GM12892 (cell line): ENCODE measurements around the gene FAM98C.

ENCODE experiments used
- DNase-seq: peaks from one replicate; pipeline ENCODE4 v3.0.0; 2011; ENCODE audit not compliant: insufficient read length
- FAIRE-seq: peaks from 2 replicates; lab custom pipeline; 2011; peaks lifted over from hg19 to GRCh38; lab: Jason Lieb, UNC
- POLR2A ChIP-seq: IDR thresholded peaks from 2 replicates; pipeline ENCODE4 v1.6.1; 2011; ENCODE audit warnings: low read depth, low read length, control low read depth
- POLR2AphosphoS5 ChIP-seq: IDR thresholded peaks from 2 replicates; pipeline ENCODE4 v1.6.1; 2011; ENCODE audit warnings: low read depth, low read length, control low read depth
- TAF1 ChIP-seq: IDR thresholded peaks from 2 replicates; pipeline ENCODE4 v1.6.1; 2011; ENCODE audit warnings: low read depth, mild to moderate bottlenecking, control low read depth, low read length, borderline replicate concordance

The FAM98C gene

GRCh38 chr19:38437295-38437694, 34.4 kb downstream of the FAM98C start:
- FAIRE-seq (no peak), DNase-seq (no peak)
- no peak for TF ChIP-seq TAF1
- no peak for TF ChIP-seq POLR2A
- no peak for TF ChIP-seq POLR2AphosphoS5

- no peak for FAIRE-seq
- no peak for TF ChIP-seq TAF1
- TF ChIP-seq POLR2AphosphoS5, result no peak
- no peak for TF ChIP-seq POLR2A
- DNase-seq, result no peak
Observed at GRCh38 chr19:38437917-38438316, 35.0 kb downstream of the FAM98C start.

- TF ChIP-seq POLR2AphosphoS5, result no peak
- TF ChIP-seq POLR2A, result no peak
- no peak for TF ChIP-seq TAF1
- FAIRE-seq (no peak), DNase-seq (no peak)
Observed at GRCh38 chr19:38440592-38440991, 37.7 kb downstream of the FAM98C start.

- TF ChIP-seq POLR2AphosphoS5, result no peak
- TF ChIP-seq TAF1, result no peak
- TF ChIP-seq POLR2A, result no peak
- DNase-seq (no peak), FAIRE-seq (no peak)
Observed at GRCh38 chr19:38441657-38442348, 38.9 kb downstream of the FAM98C start.

GRCh38 chr19:38442736-38443135, 39.8 kb downstream of the FAM98C start:
- DNase-seq, result no peak
- TF ChIP-seq POLR2AphosphoS5 (no peak), TAF1 (no peak), POLR2A (no peak)
- FAIRE-seq, result no peak

- DNase-seq (no peak), FAIRE-seq (no peak)
Observed at GRCh38 chr19:38443458-38443999, 40.6 kb downstream of the FAM98C start.

GRCh38 chr19:38444026-38444425, 41.1 kb downstream of the FAM98C start:
- no peak for FAIRE-seq
- DNase-seq, result no peak
- no peak for TF ChIP-seq TAF1
- no peak for TF ChIP-seq POLR2AphosphoS5
- no peak for TF ChIP-seq POLR2A

More at GRCh38 chr19:38443458-38443999, 40.6 kb downstream of the FAM98C start:
- TF ChIP-seq TAF1 (no peak), POLR2AphosphoS5 (no peak), POLR2A (no peak)

GRCh38 chr19:38445362-38445761, 42.5 kb downstream of the FAM98C start:
- no peak for FAIRE-seq
- DNase-seq, result no peak
- no peak for TF ChIP-seq POLR2AphosphoS5
- no peak for TF ChIP-seq TAF1
- TF ChIP-seq POLR2A, result no peak

GRCh38 chr19:38448225-38448624, 45.3 kb downstream of the FAM98C start:
- FAIRE-seq (no peak), DNase-seq (no peak)
- TF ChIP-seq POLR2AphosphoS5 (no peak), POLR2A (no peak), TAF1 (no peak)

- DNase-seq (no peak), FAIRE-seq (no peak)
- TF ChIP-seq TAF1 (no peak), POLR2AphosphoS5 (no peak), POLR2A (no peak)
Observed at GRCh38 chr19:38449518-38449917, 46.6 kb downstream of the FAM98C start.

GRCh38 chr19:38451036-38451435, 48.1 kb downstream of the FAM98C start:
- no peak for TF ChIP-seq TAF1
- TF ChIP-seq POLR2A, result no peak
- TF ChIP-seq POLR2AphosphoS5, result no peak
- no peak for FAIRE-seq

GRCh38 chr19:38451629-38452028, 48.7 kb downstream of the FAM98C start:
- no peak for TF ChIP-seq POLR2A
- no peak for TF ChIP-seq POLR2AphosphoS5
- TF ChIP-seq TAF1, result no peak
- DNase-seq (no peak), FAIRE-seq (no peak)

More at GRCh38 chr19:38451036-38451435, 48.1 kb downstream of the FAM98C start:
- DNase-seq, result no peak
